Activated T-cell treated with anti-CD3 and anti-CD28 coated beads, Interleukin-2, amount 50 U/mL, for 1 hour (primary cell): ENCODE measurements around the gene CCDC201.
"Not testable (repeated sequence)": the region's sequence is repeated elsewhere in the genome, so short reads cannot be mapped to it uniquely, and the experiment has no call there.

ENCODE experiments used
- DNase-seq: peaks from one replicate; pipeline ENCODE4 v3.0.0-alpha.2; 2020

CCDC201 gene

GRCh38 chr7:45813771-45814170 is 59.1 kb downstream of the CCDC201 start:
- DNase-seq, result not testable (repeated sequence)

GRCh38 chr7:45812946-45813345 is 59.9 kb downstream of the CCDC201 start:
- no peak for DNase-seq

GRCh38 chr7:45811652-45812234 is 61.1 kb downstream of the CCDC201 start:
- not testable (repeated sequence) for DNase-seq

- DNase-seq, result not testable (repeated sequence)
Measured at GRCh38 chr7:45810451-45811005, 62.4 kb downstream of the CCDC201 start.
